ENCODE data around the gene MAP4K3. TPM values are rescaled to one million over a fixed set of nuclear protein-coding genes. Genes with fewer than 3 reads are reported as not detected.
"Not testable (repeated sequence)": the region's sequence is repeated elsewhere in the genome, so short reads cannot be mapped to it uniquely, and the experiment has no call there.

Gene MAP4K3
- total RNA-seq, 1 experiment from 2014 or later, result 36.0 TPM

- Mint-ChIP-seq H3K36me3 (ENCODE audit: insufficient read depth, unreplicated experiment) (peaks cover 11% of the 10 kb centered on the region), H3K27me3 (ENCODE audit: insufficient read depth, unreplicated experiment) (no peaks in the 10 kb centered on the region), H3K4me3 (ENCODE audit: unreplicated experiment) (no peak overlapping the region), H3K27ac (ENCODE audit: low read depth, unreplicated experiment) (no peak overlapping the region), H3K9me3 (ENCODE audit: unreplicated experiment) (peaks cover 10% of the 10 kb centered on the region), H3K4me1 (ENCODE audit: insufficient read depth, unreplicated experiment) (no peaks in the 10 kb centered on the region)
- POLR2A ChIA-PET, result interaction anchor here (0.6 to 1.5 kb wide), 3 partner anchors 9 to 374 kb away, joined by 3 to 7 read pairs (median 3); no protein-coding TSS in a partner anchor
- DNase-seq (ENCODE audit: unreplicated experiment), result no peak
- TF ChIP-seq CTCF (IDR thresholded peaks at IDR 0.05; ENCODE audit: unreplicated experiment), result no peak
- no TSS peak for BruUV-seq (replicated peaks)
- intact Hi-C loops (cut with micrococcal nuclease), result no loop called here
- CTCF ChIA-PET, result interaction anchor here (0.7 kb wide), 1 partner anchor 230 kb away, joined by 3 read pairs; no protein-coding TSS in a partner anchor
Measured at GRCh38 chr2:39361511-39361910, 75.6 kb downstream of the MAP4K3 start.

GRCh38 chr2:39360342-39360741 is 76.7 kb downstream of the MAP4K3 start:
- DNase-seq (ENCODE audit: unreplicated experiment); H3K4me3 Mint-ChIP-seq (ENCODE audit: unreplicated experiment); POLR2A ChIA-PET; BruUV-seq (replicated peaks); H3K27ac Mint-ChIP-seq (ENCODE audit: low read depth, unreplicated experiment); CTCF ChIA-PET; H3K4me1 Mint-ChIP-seq (ENCODE audit: insufficient read depth, unreplicated experiment); H3K9me3 Mint-ChIP-seq (ENCODE audit: unreplicated experiment); intact Hi-C loops (cut with micrococcal nuclease); H3K36me3 Mint-ChIP-seq (ENCODE audit: insufficient read depth, unreplicated experiment); H3K27me3 Mint-ChIP-seq (ENCODE audit: insufficient read depth, unreplicated experiment): not testable (repeated sequence)

- no peak for TF ChIP-seq CTCF (IDR thresholded peaks at IDR 0.05; ENCODE audit: unreplicated experiment)
- Mint-ChIP-seq H3K36me3 (ENCODE audit: insufficient read depth, unreplicated experiment) (peaks cover 12% of the 10 kb centered on the region), H3K9me3 (ENCODE audit: unreplicated experiment) (peaks cover 10% of the 10 kb centered on the region), H3K4me1 (ENCODE audit: insufficient read depth, unreplicated experiment) (no peaks in the 10 kb centered on the region), H3K27ac (ENCODE audit: low read depth, unreplicated experiment) (no peak overlapping the region), H3K4me3 (ENCODE audit: unreplicated experiment) (no peak overlapping the region), H3K27me3 (ENCODE audit: insufficient read depth, unreplicated experiment) (no peaks in the 10 kb centered on the region)
- intact Hi-C loops (cut with micrococcal nuclease), result no loop called here
- ChIA-PET POLR2A (no interaction called here), CTCF (no interaction called here)
- no TSS peak for BruUV-seq (replicated peaks)
- DNase-seq (ENCODE audit: unreplicated experiment), result no peak
Measured at GRCh38 chr2:39359453-39360038, 77.5 kb downstream of the MAP4K3 start.

- Mint-ChIP-seq H3K4me3 (ENCODE audit: unreplicated experiment) (no peak overlapping the region), H3K36me3 (ENCODE audit: insufficient read depth, unreplicated experiment) (peaks cover 11% of the 10 kb centered on the region), H3K4me1 (ENCODE audit: insufficient read depth, unreplicated experiment) (no peaks in the 10 kb centered on the region), H3K27ac (ENCODE audit: low read depth, unreplicated experiment) (no peak overlapping the region), H3K27me3 (ENCODE audit: insufficient read depth, unreplicated experiment) (no peaks in the 10 kb centered on the region), H3K9me3 (ENCODE audit: unreplicated experiment) (peaks cover 10% of the 10 kb centered on the region)
- no peak for TF ChIP-seq CTCF (IDR thresholded peaks at IDR 0.05; ENCODE audit: unreplicated experiment)
- no peak for DNase-seq (ENCODE audit: unreplicated experiment)
- BruUV-seq (replicated peaks), result no TSS peak
- intact Hi-C loops (cut with micrococcal nuclease), result no loop called here
- ChIA-PET CTCF (interaction anchor here (0.6 kb wide), 1 partner anchor 237 kb away, joined by 3 read pairs; no protein-coding TSS in a partner anchor), POLR2A (no interaction called here)
Measured at GRCh38 chr2:39356922-39357639, 80.0 kb downstream of the MAP4K3 start.

Measured in MCF 10A (cell line).